ENCODE data around the gene PRPF38A.
A peak's percentile ranks its signal among the peaks of the same experiment; 100 is the strongest.
"Not testable (repeated sequence)": the region's sequence is repeated elsewhere in the genome, so short reads cannot be mapped to it uniquely, and the experiment has no call there.

The PRPF38A gene

DNA sequence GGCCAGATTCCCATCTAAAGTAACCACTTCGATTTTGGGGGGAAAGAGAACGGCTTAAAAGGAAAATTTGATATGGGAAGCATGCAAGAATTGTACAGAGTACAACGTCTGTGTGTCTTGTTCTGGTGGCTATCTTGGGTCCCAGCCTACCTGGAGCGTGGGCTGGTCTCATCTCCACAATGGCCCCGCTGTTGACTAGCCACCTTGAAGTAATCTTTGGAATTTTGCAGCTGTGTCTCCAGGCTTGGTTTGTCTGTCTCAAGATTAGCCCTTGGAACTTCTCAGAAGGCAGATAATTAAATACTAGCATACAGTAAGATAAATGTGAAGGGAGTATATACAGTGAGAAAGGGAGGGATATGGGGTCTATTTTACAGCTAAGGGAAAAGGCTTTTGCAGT lies 37.1 kb upstream of the PRPF38A start:
- no peak overlapping the region for H3K4me3 ChIP-seq (ENCODE audit: low read length)
- TF ChIP-seq, protein P1, sequence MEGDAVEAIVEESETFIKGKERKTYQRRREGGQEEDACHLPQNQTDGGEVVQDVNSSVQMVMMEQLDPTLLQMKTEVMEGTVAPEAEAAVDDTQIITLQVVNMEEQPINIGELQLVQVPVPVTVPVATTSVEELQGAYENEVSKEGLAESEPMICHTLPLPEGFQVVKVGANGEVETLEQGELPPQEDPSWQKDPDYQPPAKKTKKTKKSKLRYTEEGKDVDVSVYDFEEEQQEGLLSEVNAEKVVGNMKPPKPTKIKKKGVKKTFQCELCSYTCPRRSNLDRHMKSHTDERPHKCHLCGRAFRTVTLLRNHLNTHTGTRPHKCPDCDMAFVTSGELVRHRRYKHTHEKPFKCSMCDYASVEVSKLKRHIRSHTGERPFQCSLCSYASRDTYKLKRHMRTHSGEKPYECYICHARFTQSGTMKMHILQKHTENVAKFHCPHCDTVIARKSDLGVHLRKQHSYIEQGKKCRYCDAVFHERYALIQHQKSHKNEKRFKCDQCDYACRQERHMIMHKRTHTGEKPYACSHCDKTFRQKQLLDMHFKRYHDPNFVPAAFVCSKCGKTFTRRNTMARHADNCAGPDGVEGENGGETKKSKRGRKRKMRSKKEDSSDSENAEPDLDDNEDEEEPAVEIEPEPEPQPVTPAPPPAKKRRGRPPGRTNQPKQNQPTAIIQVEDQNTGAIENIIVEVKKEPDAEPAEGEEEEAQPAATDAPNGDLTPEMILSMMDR (IDR thresholded peaks at IDR 0.05; ENCODE audit: insufficient read depth, low read depth, low read length, missing control alignments) = no peak
- no peak for DNase-seq (ENCODE audit: low read depth)

DNA sequence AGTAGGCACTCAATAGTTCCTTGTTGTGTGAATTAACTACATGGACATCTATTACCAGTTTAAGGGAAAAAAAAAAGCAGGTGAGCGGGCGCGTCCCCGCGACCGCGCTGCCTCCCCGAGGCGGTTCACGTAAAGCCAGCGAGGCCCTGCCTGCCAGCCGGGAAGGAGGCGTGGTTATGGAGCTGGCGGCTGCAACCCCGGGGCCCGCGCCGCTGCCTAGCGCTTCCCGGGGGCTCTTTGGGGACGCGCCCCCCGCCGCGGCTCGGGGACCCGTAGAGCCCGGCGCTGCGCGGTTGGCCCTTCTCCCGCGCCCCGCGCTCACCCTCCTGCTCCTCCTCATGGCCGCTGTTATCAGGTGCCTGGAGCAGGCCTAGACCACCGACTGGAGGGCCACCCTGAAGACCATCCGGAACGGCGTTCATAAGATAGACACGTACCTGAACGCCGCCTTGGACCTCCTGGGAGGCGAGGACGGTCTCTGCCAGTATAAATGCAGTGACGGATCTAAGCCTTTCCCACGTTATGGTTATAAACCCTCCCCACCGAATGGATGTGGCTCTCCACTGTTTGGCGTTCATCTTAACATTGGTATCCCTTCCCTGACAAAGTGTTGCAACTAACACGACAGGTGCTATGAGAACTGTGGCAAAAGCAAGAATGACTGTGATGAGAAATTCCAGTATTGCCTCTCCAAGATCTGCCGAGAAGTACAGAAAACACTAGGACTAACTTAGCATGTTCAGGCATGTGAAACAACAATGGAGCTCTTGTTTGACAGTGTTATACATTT lies 35.8 kb upstream of the PRPF38A start:
- peak; percentile 92 for DNase-seq (ENCODE audit: low read depth)
- peak overlapping the region; percentile 40 for H3K4me3 ChIP-seq (ENCODE audit: low read length)
- TF ChIP-seq, protein P1 (IDR thresholded peaks at IDR 0.05; ENCODE audit: insufficient read depth, low read depth, low read length, missing control alignments) = peak; percentile 13

DNA sequence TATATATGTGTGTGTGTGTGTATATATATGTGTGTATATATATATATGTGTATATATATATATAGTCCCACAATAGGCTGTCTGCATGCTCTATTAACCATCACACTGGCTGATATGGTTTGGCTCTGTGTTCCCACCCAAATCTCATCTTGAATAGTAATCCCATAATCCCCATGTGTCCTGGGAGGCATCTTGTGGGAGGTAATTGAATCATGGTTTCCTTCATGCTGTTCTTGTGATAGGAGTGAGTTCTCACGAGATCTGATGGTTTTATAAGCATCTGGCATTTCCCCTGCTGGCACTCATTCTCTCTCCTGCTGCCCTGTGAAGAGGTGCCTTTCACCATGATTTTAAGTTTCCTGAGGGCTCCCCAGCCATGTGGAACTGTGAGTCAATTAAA lies 34.6 kb upstream of the PRPF38A start:
- not testable (repeated sequence) for DNase-seq (ENCODE audit: low read depth); H3K4me3 ChIP-seq (ENCODE audit: low read length)

DNA sequence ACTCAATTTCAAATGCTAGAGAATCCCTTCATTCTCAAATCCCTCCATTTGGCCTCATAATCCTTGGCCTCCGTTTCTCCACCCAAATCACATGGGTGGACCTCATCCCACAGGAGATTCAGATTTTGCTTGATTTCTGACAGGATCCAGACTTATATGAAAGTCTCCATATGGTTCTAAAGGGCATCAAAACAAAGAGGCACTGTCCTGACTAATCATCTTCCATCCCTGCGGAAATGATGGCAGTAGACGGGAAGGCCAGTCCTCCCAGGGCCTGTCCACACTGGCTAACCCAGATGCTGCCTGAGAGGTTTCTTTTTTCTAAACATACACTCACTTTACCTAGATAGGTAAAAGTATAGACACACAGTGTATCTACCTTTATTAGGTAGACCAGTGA lies 19.0 kb upstream of the PRPF38A start:
- no peak for DNase-seq (ENCODE audit: low read depth)
- TF ChIP-seq, protein P1 (IDR thresholded peaks at IDR 0.05; ENCODE audit: insufficient read depth, low read depth, low read length, missing control alignments) = no peak
- H3K4me3 ChIP-seq (ENCODE audit: low read length) = no peak overlapping the region

DNA sequence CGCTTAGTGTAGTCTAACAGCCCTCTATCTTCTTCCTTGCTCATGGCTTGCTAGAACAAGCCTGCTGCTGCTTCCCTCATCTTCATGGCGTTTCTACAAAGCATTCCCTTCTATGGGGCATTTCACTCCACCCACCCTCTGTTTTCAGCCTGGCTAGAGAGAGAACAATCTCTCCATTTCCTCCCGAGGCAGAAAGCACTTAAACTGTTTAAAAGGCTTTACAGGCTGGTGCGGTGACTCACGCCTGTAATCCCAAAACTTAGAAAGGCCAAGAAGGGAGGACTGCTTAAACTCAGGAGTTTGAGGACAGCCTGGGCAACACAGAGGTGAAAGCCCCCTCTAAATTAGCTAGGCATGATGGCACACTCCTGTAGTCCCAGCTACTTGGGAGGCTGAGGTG lies 17.9 kb upstream of the PRPF38A start:
- TF ChIP-seq, protein P1 (IDR thresholded peaks at IDR 0.05; ENCODE audit: insufficient read depth, low read depth, low read length, missing control alignments) = no peak
- H3K4me3 ChIP-seq (ENCODE audit: low read length) = no peak overlapping the region
- DNase-seq (ENCODE audit: low read depth) = peak; percentile 30

DNA sequence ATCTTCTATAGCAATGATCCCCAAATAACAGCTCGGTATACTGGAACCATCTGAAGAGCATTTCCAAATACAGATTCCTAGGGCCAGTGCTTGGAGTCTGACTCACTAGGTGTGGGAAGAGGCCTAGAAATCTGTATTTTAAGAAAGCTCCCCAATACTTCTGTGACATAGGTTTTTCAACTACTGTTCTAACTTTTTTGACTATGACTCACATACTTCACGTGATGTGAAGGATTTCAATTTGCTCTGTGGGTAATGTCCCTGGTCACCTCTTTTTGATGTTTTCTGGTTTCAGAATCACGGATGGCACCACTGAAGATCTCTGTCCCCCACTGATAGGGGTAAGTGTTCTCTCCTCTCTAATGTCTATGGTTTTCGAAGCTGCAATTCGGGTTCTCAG lies 11.2 kb upstream of the PRPF38A start:
- no peak overlapping the region for H3K4me3 ChIP-seq (ENCODE audit: low read length)
- TF ChIP-seq, protein P1 (IDR thresholded peaks at IDR 0.05; ENCODE audit: insufficient read depth, low read depth, low read length, missing control alignments) = no peak
- no peak for DNase-seq (ENCODE audit: low read depth)

DNA sequence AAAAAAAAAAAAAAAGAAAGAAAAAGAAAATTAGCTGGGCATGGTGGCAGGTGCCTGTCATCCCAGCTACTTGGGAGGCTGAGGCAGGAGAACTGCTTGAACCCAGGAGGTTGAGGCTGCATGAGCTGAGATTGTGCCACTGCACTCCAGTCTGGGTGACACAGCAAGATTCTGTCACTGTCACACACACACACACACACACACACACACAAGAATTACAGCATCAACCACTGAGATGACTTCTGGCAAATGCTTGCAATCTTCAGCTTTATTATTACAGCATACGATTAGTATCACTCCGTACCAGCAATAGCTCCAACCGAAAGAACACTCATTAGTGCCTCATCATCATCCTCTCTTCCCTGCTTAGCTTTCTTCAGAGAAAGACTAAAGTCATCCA lies 4.8 kb upstream of the PRPF38A start:
- TF ChIP-seq, protein P1 (IDR thresholded peaks at IDR 0.05; ENCODE audit: insufficient read depth, low read depth, low read length, missing control alignments) = no peak
- DNase-seq (ENCODE audit: low read depth) = no peak
- H3K4me3 ChIP-seq (ENCODE audit: low read length) = no peak overlapping the region

Data from epithelial cell of esophagus (primary cell).